Spleen (tissue), 13 donors: Measurements from ENCODE around the gene SRRM2. TPM values are rescaled to one million over a fixed set of nuclear protein-coding genes. Genes with fewer than 3 reads are reported as not detected.

Experiments
- DNase-seq: peaks from one replicate; pipeline ENCODE4 v3.0.0-alpha.2; 2020
- H3K27ac ChIP-seq, 8 donors: fragments of 200-600 bp; sonication (generic) in 7 of 8; 1 replicate in 4 of 8; 2 replicates in 4 of 8; pipeline versions ENCODE4 v1.5.0 to v1.8.0; 2016 to 2021; ENCODE audit warnings: inconsistent platforms in 4 of 8, mild to moderate bottlenecking in 4 of 8, moderate library complexity in 1 of 8
- H3K27me3 ChIP-seq, 7 donors: fragments of 200-600 bp; sonication (generic) in 6 of 7; replicated peaks in 1 of 7; 1 replicate in 4 of 7; 2 replicates in 3 of 7; pipeline versions ENCODE4 v1.5.0 to v1.8.0; 2016 to 2021; ENCODE audit warnings: inconsistent platforms in 3 of 7, mild to moderate bottlenecking in 1 of 7
- H3K36me3 ChIP-seq, 6 donors: fragments of 200-600 bp; sonication (generic) in 5 of 6; 1 replicate in 4 of 6; 2 replicates in 2 of 6; pipeline versions ENCODE4 v1.5.0 to v1.8.0; 2016 to 2021; ENCODE audit warnings: inconsistent platforms in 2 of 6
- H3K4me1 ChIP-seq, 6 donors: fragments of 200-600 bp; sonication (generic) in 5 of 6; 1 replicate in 3 of 6; 2 replicates in 3 of 6; pipeline versions ENCODE4 v1.5.0 to v1.8.0; 2016 to 2021; ENCODE audit warnings: inconsistent platforms in 3 of 6
- H3K4me3 ChIP-seq, 8 donors: fragments of 200-600 bp; sonication (generic) in 7 of 8; 1 replicate in 4 of 8; 2 replicates in 4 of 8; pipeline versions ENCODE4 v1.5.0 to v1.8.0; 2016 to 2021; ENCODE audit warnings: inconsistent platforms in 4 of 8, mild to moderate bottlenecking in 4 of 8, moderate library complexity in 2 of 8
- H3K9me3 ChIP-seq, 8 donors: fragments of 200-600 bp; sonication (generic) in 7 of 8; 1 replicate in 4 of 8; 2 replicates in 4 of 8; pipeline versions ENCODE4 v1.5.0 to v1.8.0; 2016 to 2021; ENCODE audit warnings: inconsistent platforms in 4 of 8
- POLR2A ChIP-seq, 3 donors: fragments of 450-650 bp; IDR thresholded peaks; one replicate each; pipeline ENCODE4 v1.5.1; 2017; ENCODE audit warnings: antibody characterized with exemption in 3 of 3, mild to moderate bottlenecking in 1 of 3
- POLR2AphosphoS5 ChIP-seq, 3 donors: sonication (generic); formaldehyde crosslinking; IDR thresholded peaks; one replicate each; pipeline ENCODE4 v1.5.1; 2017; ENCODE audit warnings: antibody characterized with exemption in 3 of 3
- WGBS, 5 donors: extraction: QIAGEN DNeasy Blood & Tissue Kit in 3 of 5; methylation state at CpG; one replicate each; pipeline versions ENCODE4 v1.1.5 to v1.1.7; 2013 to 2018; 5-methylcytosine and 5-hydroxymethylcytosine counted together
- intact Hi-C: fragments of 100-400 bp; cut with DNase I; formaldehyde crosslinking; loops from one replicate; pipeline ENCODE4 v1.15.0; 2023; ENCODE audit warnings: low total_unique reads
- long read RNA-seq, 2 donors: transcript quantifications; one replicate each; lab custom pipeline, GENCODE V29; 2026
- polyA plus RNA-seq, 3 donors: library from polyadenylated mRNA; stranded (reverse); fragments of 200-250 nt; gene quantifications; one replicate each; pipeline ENCODE4 v1.2.1, GENCODE V29; 2013
- total RNA-seq, 7 donors: library from RNA; depleted of rRNA in 3 of 7; stranded (reverse); fragments of >200 nt in 3 of 7; fragmentation: NEBNext Ultra II Directional in 4 of 7; extraction: Animal tissue kit (Norgen Biotek cat#: 25700) in 4 of 7; gene quantifications; one replicate each; pipeline versions ENCODE4 v1.1.0 to v1.2.1, GENCODE V29; 2016 to 2021
- TF ChIP-seq, protein P1 (sequence below), 11 experiments: fragments of 200-600 bp in 7 of 11; fragments of 450-650 bp in 4 of 11; sonication (generic) in 4 of 11; IDR thresholded peaks in 8 of 11; conservative IDR thresholded peaks in 3 of 11; 1 replicate in 7 of 11; 2 replicates in 4 of 11; pipeline versions ENCODE4 v1.4.0 to v1.8.0; 2016 to 2021; ENCODE audit warnings: antibody characterized with exemption in 11 of 11, inconsistent platforms in 4 of 11, mild to moderate bottlenecking in 1 of 11
- donor health status: healthy with polysubstance abuse.
- donor health status: DM: no; HTN: no; CAD: no; lungs with moderate emphysema.
- donor health status: DM: no; HTN: no; CAD: no.
- donor health status: Bipolar disorder and iron deficiency.
- donor health status: healthy.
- donor health status: DM: no; HTN: no; CAD: no.
- donor health status: DM: yes; HTN: yes; CAD: no.

The SRRM2 gene
- 100 to 1,000 TPM; 590 to 922 (median 875) TPM for total RNA-seq
- polyA plus RNA-seq, result 1,000 to 10,000 TPM in 1 of 3 donors, 100 to 1,000 TPM in 2; 239 to 1,169 (median 672) TPM
- long read RNA-seq, donor 1, transcript SRRM2-209 (3 exons, 711 nt), result minor isoform, 19 of 196 reads
- long read RNA-seq, donor 1, transcript SRRM2-213 (2 exons, 732 nt), result minor isoform, 15 of 196 reads
- long read RNA-seq, donor 1, transcript SRRM2-212 (2 exons, 1,118 nt), result major isoform, 45 of 196 reads
- long read RNA-seq, donor 1, transcript SRRM2-218 (3 exons, 1,759 nt), result minor isoform, 16 of 196 reads
- long read RNA-seq, donor 1, partial matches to known transcripts, result 71 of 196 reads
- long read RNA-seq, donor 1, other reads (novel, unspliced or antisense), result 0 of 196 reads
- long read RNA-seq, donor 2, transcript SRRM2-225 (1 exons, 914 nt), result minor isoform, 13 of 145 reads
- long read RNA-seq, donor 2, transcript SRRM2-218 (3 exons, 1,759 nt), result minor isoform, 15 of 145 reads
- long read RNA-seq, donor 2, transcript SRRM2-212 (2 exons, 1,118 nt), result major isoform, 26 of 145 reads
- long read RNA-seq, donor 2, transcript SRRM2-209 (3 exons, 711 nt), result minor isoform, 11 of 145 reads
- long read RNA-seq, donor 2, partial matches to known transcripts, result 57 of 145 reads
- long read RNA-seq, donor 2, other reads (novel, unspliced or antisense), result 0 of 145 reads

GRCh38 chr16:2752035-2752849 lies at the start of gene SRRM2:
Gene SRRM2, plus strand, starts transcription at chr16:2752638. Its CDS starts 3,727 bp downstream, at chr16:2756365.
- intact Hi-C loops, result no loop called here
- Histone ChIP-seq H3K36me3 (peaks cover 0 to 13% (median 5%) of the 10 kb centered on the region in 6 donors), H3K4me1 (peaks cover 32 to 58% (median 50%) of the 10 kb centered on the region in 6 donors), H3K27ac (peak within 1 kb of the TSS; percentile 98 to 100 (median 100)), H3K4me3 (peak within 1 kb of the TSS; percentile 63 to 97 (median 86)), H3K27me3 (no peaks in the 10 kb centered on the region), H3K9me3 (no peaks in the 10 kb centered on the region)
- TF ChIP-seq, protein P1, sequence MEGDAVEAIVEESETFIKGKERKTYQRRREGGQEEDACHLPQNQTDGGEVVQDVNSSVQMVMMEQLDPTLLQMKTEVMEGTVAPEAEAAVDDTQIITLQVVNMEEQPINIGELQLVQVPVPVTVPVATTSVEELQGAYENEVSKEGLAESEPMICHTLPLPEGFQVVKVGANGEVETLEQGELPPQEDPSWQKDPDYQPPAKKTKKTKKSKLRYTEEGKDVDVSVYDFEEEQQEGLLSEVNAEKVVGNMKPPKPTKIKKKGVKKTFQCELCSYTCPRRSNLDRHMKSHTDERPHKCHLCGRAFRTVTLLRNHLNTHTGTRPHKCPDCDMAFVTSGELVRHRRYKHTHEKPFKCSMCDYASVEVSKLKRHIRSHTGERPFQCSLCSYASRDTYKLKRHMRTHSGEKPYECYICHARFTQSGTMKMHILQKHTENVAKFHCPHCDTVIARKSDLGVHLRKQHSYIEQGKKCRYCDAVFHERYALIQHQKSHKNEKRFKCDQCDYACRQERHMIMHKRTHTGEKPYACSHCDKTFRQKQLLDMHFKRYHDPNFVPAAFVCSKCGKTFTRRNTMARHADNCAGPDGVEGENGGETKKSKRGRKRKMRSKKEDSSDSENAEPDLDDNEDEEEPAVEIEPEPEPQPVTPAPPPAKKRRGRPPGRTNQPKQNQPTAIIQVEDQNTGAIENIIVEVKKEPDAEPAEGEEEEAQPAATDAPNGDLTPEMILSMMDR (IDR thresholded peaks at IDR 0.05 in 8 of 11, conservative IDR thresholded peaks at IDR 0.05 in 3 of 11), result peak in 4 of 11 experiments; percentile 14 to 39 (median 28)
- peak; percentile 77 to 93 (median 86) for TF ChIP-seq POLR2A (IDR thresholded peaks at IDR 0.05)
- TF ChIP-seq POLR2AphosphoS5 (IDR thresholded peaks at IDR 0.05), result peak; percentile 98 to 99 (median 99)
- peak; percentile 98 for DNase-seq
- 0 to 4% (median 2%) methylated on average over 9 to 94 of the region's 99 CpGs for WGBS, 5 donors

GRCh38 chr16:2702871-2703745 lies 49.3 kb upstream of the SRRM2 start:
- intact Hi-C loops, result no loop called here
- no peaks in the 10 kb centered on the region for H3K4me1 ChIP-seq
- H3K4me3 ChIP-seq, result no peak overlapping the region
- H3K36me3 ChIP-seq, result peaks cover 0 to 100% (median 95%) of the 10 kb centered on the region in 6 donors
- DNase-seq, result no peak
- no peak for TF ChIP-seq POLR2AphosphoS5 (IDR thresholded peaks at IDR 0.05)
- TF ChIP-seq, protein P1 (IDR thresholded peaks at IDR 0.05 in 8 of 11, conservative IDR thresholded peaks at IDR 0.05 in 3 of 11), result no peak
- no peak for TF ChIP-seq POLR2A (IDR thresholded peaks at IDR 0.05)
- H3K9me3 ChIP-seq, result no peaks in the 10 kb centered on the region
- no peaks in the 10 kb centered on the region for H3K27me3 ChIP-seq
- no peak overlapping the region for H3K27ac ChIP-seq
- WGBS, 5 donors, result 92 to 96% (median 94%) methylated on average over 22 to 28 of the region's 28 CpGs

- 87 to 95% (median 92%) methylated on average over 17 to 33 of the region's 33 CpGs for WGBS, 5 donors
- intact Hi-C loops, result no loop called here
- DNase-seq, result no peak
Measured at GRCh38 chr16:2704166-2704982, 48.1 kb upstream of the SRRM2 start.

More at GRCh38 chr16:2704166-2704982, 48.1 kb upstream of the SRRM2 start:
- Histone ChIP-seq H3K27ac (no peak overlapping the region), H3K27me3 (no peaks in the 10 kb centered on the region), H3K9me3 (no peaks in the 10 kb centered on the region), H3K4me3 (no peak overlapping the region), H3K4me1 (no peaks in the 10 kb centered on the region), H3K36me3 (peaks cover 0 to 100% (median 93%) of the 10 kb centered on the region in 6 donors)
- peak in 1 of 3 donors; percentile 14 for TF ChIP-seq POLR2AphosphoS5 (IDR thresholded peaks at IDR 0.05)
- TF ChIP-seq, protein P1 (IDR thresholded peaks at IDR 0.05 in 8 of 11, conservative IDR thresholded peaks at IDR 0.05 in 3 of 11), result no peak
